A673 (cell line): ENCODE measurements around the gene MLN. TPM values are rescaled to one million over a fixed set of nuclear protein-coding genes. Genes with fewer than 3 reads are reported as not detected.
A peak's percentile ranks its signal among the peaks of the same experiment; 100 is the strongest.

Source experiments
- BruUV-seq: library from RNA; stranded (reverse); fragments of 400-500 nt; replicated peaks from 2 replicates; lab custom pipeline; 2021; lab: Mats Ljungman, UMichigan
- CTCF ChIA-PET: fragments of 300-600 bp; sonication (Branson Sonifier 250); formaldehyde crosslinking; loops from one replicate; lab custom pipeline; 2022; ENCODE audit warnings: antibody characterized with exemption; lab: Charles Lee
- POLR2A ChIA-PET: fragments of 300-600 bp; sonication (Branson Sonifier 250); formaldehyde crosslinking; loops from one replicate; lab custom pipeline; 2022; ENCODE audit warnings: antibody characterized with exemption; ENCODE audit not compliant: low non-redundant PET; lab: Charles Lee
- DNase-seq: peaks from one replicate; pipeline ENCODE4 v3.0.0-alpha.2; 2015; ENCODE audit warnings: low spot score
- H3K27ac ChIP-seq: fragments of 200-600 bp; sonication (generic); 2 replicates; pipeline ENCODE4 v1.5.1; 2016; ENCODE audit warnings: mixed run types, low read depth, mild to moderate bottlenecking, mixed read lengths, antibody characterized with exemption, low read length; ENCODE audit not compliant: poor library complexity, severe bottlenecking
- H3K27me3 ChIP-seq: fragments of 200-600 bp; sonication (generic); replicated peaks from 2 replicates; pipeline ENCODE4 v1.6.1; 2017; ENCODE audit warnings: mixed run types, low read depth, mild to moderate bottlenecking, mixed read lengths, antibody characterized with exemption, low read length; ENCODE audit not compliant: insufficient read depth, poor library complexity
- H3K36me3 ChIP-seq: fragments of 200-600 bp; sonication (generic); 2 replicates; pipeline ENCODE4 v1.6.1; 2016; ENCODE audit warnings: mixed run types, mild to moderate bottlenecking, mixed read lengths, antibody characterized with exemption, low read length; ENCODE audit not compliant: insufficient read depth, poor library complexity, severe bottlenecking
- H3K4me1 ChIP-seq: fragments of 200-600 bp; sonication (generic); 2 replicates; pipeline ENCODE4 v1.6.1; 2017; ENCODE audit warnings: mixed run types, mild to moderate bottlenecking, mixed read lengths, antibody characterized with exemption, low read length; ENCODE audit not compliant: insufficient read depth, poor library complexity, severe bottlenecking
- H3K4me3 ChIP-seq: fragments of 200-600 bp; sonication (generic); 2 replicates; pipeline ENCODE4 v1.5.1; 2016; ENCODE audit warnings: low read depth, mixed run types, mild to moderate bottlenecking, mixed read lengths, low read length; ENCODE audit not compliant: poor library complexity, severe bottlenecking
- H3K9me3 ChIP-seq: fragments of 200-600 bp; sonication (generic); 2 replicates; pipeline ENCODE4 v1.6.1; 2016; ENCODE audit warnings: mixed run types, low read depth, mild to moderate bottlenecking, mixed read lengths, antibody characterized with exemption, low read length; ENCODE audit not compliant: poor library complexity, severe bottlenecking
- EZH2 ChIP-seq: fragments of 200-600 bp; sonication (generic); IDR thresholded peaks from 2 replicates; pipeline ENCODE4 v1.6.1; 2017; ENCODE audit warnings: borderline replicate concordance, low read depth, mild to moderate bottlenecking, mixed read lengths, antibody characterized with exemption, low read length; ENCODE audit not compliant: poor library complexity, severe bottlenecking
- intact Hi-C: fragments of 100-400 bp; cut with micrococcal nuclease; formaldehyde crosslinking; loops from one replicate; pipeline ENCODE4 v1.10.0; 2022; ENCODE audit not compliant: unreplicated experiment
- total RNA-seq: library from RNA; stranded (reverse); gene quantifications from 2 replicates; pipeline ENCODE4 v1.2.3, GENCODE V29; 2021
- TF ChIP-seq, protein P1 (sequence below): fragments of 300-800, 200-600 bp; sonication (generic); conservative IDR thresholded peaks from 2 replicates; pipeline ENCODE4 v1.5.1; 2017; ENCODE audit warnings: low read depth, mild to moderate bottlenecking, antibody characterized with exemption, low read length, moderate library complexity, mixed read lengths

MLN gene
- total RNA-seq, 1 experiment from 2014 or later = not detected

DNA sequence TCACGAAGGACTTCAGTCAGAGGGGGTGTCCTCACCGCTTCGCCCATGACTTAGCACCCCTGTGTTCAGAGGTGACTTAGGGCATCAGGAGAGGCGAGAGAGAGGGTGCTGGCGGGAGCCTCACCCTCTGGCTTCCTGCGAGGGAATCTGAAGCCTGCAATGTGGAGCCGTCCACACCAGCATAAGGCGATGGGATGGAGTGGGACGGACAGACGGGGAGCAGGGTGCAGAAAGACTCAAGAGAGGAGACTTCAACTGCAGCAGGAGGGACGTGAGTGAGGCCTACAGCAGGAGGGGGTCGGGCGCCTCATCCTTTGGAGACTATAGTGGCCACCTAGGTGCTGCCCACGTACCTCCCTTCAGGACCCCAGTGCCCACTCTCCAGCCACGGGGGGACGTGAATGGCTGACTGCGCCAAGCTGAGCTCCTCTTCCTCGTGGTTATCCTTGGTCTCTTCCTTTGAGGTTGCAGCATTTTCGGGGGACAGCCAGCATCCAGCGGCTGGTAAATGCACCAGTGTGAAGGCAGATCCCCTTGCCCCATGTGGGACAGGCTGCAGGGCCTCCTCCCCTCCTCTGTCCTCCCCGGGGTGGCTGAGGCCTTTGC, 26.9 kb upstream of the MLN start:
- intact Hi-C loops = no loop called here
- TF ChIP-seq, protein P1, sequence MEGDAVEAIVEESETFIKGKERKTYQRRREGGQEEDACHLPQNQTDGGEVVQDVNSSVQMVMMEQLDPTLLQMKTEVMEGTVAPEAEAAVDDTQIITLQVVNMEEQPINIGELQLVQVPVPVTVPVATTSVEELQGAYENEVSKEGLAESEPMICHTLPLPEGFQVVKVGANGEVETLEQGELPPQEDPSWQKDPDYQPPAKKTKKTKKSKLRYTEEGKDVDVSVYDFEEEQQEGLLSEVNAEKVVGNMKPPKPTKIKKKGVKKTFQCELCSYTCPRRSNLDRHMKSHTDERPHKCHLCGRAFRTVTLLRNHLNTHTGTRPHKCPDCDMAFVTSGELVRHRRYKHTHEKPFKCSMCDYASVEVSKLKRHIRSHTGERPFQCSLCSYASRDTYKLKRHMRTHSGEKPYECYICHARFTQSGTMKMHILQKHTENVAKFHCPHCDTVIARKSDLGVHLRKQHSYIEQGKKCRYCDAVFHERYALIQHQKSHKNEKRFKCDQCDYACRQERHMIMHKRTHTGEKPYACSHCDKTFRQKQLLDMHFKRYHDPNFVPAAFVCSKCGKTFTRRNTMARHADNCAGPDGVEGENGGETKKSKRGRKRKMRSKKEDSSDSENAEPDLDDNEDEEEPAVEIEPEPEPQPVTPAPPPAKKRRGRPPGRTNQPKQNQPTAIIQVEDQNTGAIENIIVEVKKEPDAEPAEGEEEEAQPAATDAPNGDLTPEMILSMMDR = no peak
- no peak for TF ChIP-seq EZH2
- CTCF ChIA-PET = no interaction called here

DNA sequence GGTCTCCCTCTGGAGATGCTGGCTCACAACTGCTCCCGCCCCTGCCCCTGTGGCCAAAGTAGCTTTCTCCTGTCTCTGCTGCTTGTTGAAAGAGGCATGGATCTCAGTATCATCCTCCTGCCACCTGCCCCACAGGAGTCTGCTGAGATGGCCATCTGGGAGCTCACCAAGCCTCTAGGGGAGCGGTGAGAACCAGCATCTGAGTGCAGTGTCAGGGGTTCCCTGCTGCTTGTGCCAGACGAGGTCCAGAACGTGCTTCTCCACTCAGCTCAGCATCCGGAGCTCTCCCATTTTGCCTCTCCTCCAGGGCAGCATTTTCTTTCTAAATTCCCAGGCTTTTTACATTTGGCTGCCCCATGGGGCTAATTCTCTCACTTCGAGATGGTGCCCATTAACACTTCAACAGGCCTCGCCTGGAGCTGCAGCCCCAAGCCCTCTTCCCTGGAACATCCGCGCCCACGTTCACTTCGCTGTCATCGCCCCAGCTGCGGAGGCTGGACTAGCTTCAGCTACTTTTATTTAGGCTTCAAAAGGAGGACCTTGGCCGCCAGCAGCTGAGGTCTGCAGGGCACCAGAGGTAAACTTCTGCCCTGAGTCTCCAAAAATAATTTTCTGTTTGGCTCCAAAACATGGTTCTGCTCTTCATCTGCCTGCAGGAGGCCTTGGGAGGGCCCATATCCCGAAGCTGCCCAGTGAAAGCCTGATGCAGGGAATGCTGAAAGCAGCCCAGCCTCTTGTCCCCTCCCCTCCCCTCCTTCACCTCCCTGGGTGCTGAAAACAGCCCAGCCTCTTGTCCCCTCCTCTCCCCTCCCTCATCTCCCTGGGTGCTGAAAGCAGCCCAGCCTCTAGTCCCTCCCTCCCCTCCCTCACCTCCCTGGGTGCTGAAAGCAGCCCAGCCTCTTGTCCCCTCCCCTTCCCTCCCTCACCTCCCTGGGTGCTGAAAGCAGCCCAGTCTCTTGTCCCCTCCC, 25.2 kb upstream of the MLN start:
- Histone ChIP-seq H3K4me3 (no peak overlapping the region), H3K4me1 (peaks cover 8% of the 10 kb centered on the region), H3K27ac (no peak overlapping the region), H3K36me3 (no peaks in the 10 kb centered on the region), H3K9me3 (no peaks in the 10 kb centered on the region), H3K27me3 (no peaks in the 10 kb centered on the region)
- POLR2A ChIA-PET = no interaction called here
- peak; percentile 56 for DNase-seq
- TF ChIP-seq, protein P1 = no peak
- no peak for TF ChIP-seq EZH2
- intact Hi-C loops = no loop called here
- BruUV-seq = no TSS peak
- CTCF ChIA-PET = interaction anchor here (0.7 kb wide), 1 partner anchor 226 kb away, joined by 7 read pairs; no protein-coding TSS in a partner anchor

More for the DNA sequence above, 26.9 kb upstream of the MLN start:
- no peak for DNase-seq
- Histone ChIP-seq H3K27ac (no peak overlapping the region), H3K27me3 (no peaks in the 10 kb centered on the region), H3K4me3 (no peak overlapping the region), H3K9me3 (no peaks in the 10 kb centered on the region), H3K4me1 (peaks cover 8% of the 10 kb centered on the region), H3K36me3 (no peaks in the 10 kb centered on the region)
- POLR2A ChIA-PET = no interaction called here
- BruUV-seq = no TSS peak

DNA sequence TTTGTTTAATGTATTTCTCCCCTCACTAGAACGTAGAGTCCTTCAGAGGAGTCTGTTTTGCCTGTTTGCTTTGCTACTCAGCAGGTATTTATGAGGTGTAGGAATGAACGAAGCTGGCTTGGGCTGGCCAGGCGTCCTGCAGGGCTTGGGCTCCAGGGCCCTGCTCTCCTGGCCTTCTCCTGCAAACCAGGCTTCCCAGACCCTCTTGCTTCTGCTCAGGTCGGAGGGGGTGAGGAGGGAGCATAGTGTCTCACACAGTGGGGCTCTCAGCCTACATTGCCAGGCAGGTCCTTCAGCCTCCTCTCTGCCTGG, 24.6 kb upstream of the MLN start:
- TF ChIP-seq EZH2 = no peak
- TF ChIP-seq, protein P1 = no peak
- no peak for DNase-seq
- no peaks in the 10 kb centered on the region for H3K9me3 ChIP-seq
- ChIA-PET POLR2A (no interaction called here), CTCF (no interaction called here)
- peaks cover 8% of the 10 kb centered on the region for H3K4me1 ChIP-seq
- H3K27ac ChIP-seq = no peak overlapping the region
- no peak overlapping the region for H3K4me3 ChIP-seq
- intact Hi-C loops = no loop called here
- H3K27me3 ChIP-seq = no peaks in the 10 kb centered on the region
- BruUV-seq = no TSS peak
- no peaks in the 10 kb centered on the region for H3K36me3 ChIP-seq
